Measurements from ENCODE around the gene TTN.
"Not testable (repeated sequence)": the region's sequence is repeated elsewhere in the genome, so short reads cannot be mapped to it uniquely, and the experiment has no call there.

TTN gene

GRCh38 chr2:178732913-178733312 lies 74.3 kb downstream of the TTN start:
- no peak for DNase-seq

GRCh38 chr2:178731300-178731699 lies 75.9 kb downstream of the TTN start:
- no peak for DNase-seq

- no peak for DNase-seq
Measured at GRCh38 chr2:178730049-178730448, 77.2 kb downstream of the TTN start.

GRCh38 chr2:178723786-178724346 lies 83.4 kb downstream of the TTN start:
- DNase-seq = no peak

GRCh38 chr2:178722296-178722695 lies 84.9 kb downstream of the TTN start:
- no peak for DNase-seq

GRCh38 chr2:178718988-178719387 lies 88.2 kb downstream of the TTN start:
- DNase-seq = no peak

GRCh38 chr2:178718283-178718682 lies 88.9 kb downstream of the TTN start:
- no peak for DNase-seq

GRCh38 chr2:178716394-178716793 lies 90.8 kb downstream of the TTN start:
- DNase-seq = no peak

GRCh38 chr2:178715366-178715765 lies 91.9 kb downstream of the TTN start:
- no peak for DNase-seq

GRCh38 chr2:178707476-178707875 lies 99.7 kb downstream of the TTN start:
- no peak for DNase-seq

GRCh38 chr2:178704876-178705275 lies 102.3 kb downstream of the TTN start:
- DNase-seq = no peak

GRCh38 chr2:178702361-178702760 lies 104.9 kb downstream of the TTN start:
- no peak for DNase-seq

- no peak for DNase-seq
Measured at GRCh38 chr2:178700922-178701342, 106.3 kb downstream of the TTN start.

GRCh38 chr2:178700136-178700535 lies 107.1 kb downstream of the TTN start:
- no peak for DNase-seq

GRCh38 chr2:178692845-178693244 lies 114.4 kb downstream of the TTN start:
- no peak for DNase-seq

- DNase-seq = no peak
Measured at GRCh38 chr2:178689808-178690207, 117.4 kb downstream of the TTN start.

- DNase-seq = no peak
Measured at GRCh38 chr2:178683877-178684276, 123.3 kb downstream of the TTN start.

GRCh38 chr2:178681081-178681480 lies 126.1 kb downstream of the TTN start:
- no peak for DNase-seq

GRCh38 chr2:178679891-178680290 lies 127.3 kb downstream of the TTN start:
- DNase-seq = no peak

- DNase-seq = no peak
Measured at GRCh38 chr2:178677599-178677998, 129.6 kb downstream of the TTN start.

- DNase-seq = no peak
Measured at GRCh38 chr2:178676046-178676445, 131.2 kb downstream of the TTN start.

- DNase-seq = no peak
Measured at GRCh38 chr2:178674122-178674521, 133.1 kb downstream of the TTN start.

- DNase-seq = no peak
Measured at GRCh38 chr2:178666458-178666857, 140.8 kb downstream of the TTN start.

- not testable (repeated sequence) for DNase-seq
Measured at GRCh38 chr2:178658480-178658879, 148.7 kb downstream of the TTN start.

- no peak for DNase-seq
Measured at GRCh38 chr2:178650554-178650953, 156.7 kb downstream of the TTN start.

- no peak for DNase-seq
Measured at GRCh38 chr2:178644919-178645318, 162.3 kb downstream of the TTN start.
